GM19351 (cell line): Measurements from ENCODE around the gene IGLL5.

Experiments used
- ATAC-seq: cut with Tn5 transposase; IDR thresholded peaks from one replicate; pipeline ENCODE4 v1.9.1; 2021; ENCODE audit warnings: mild to moderate bottlenecking, moderate library complexity; ENCODE audit not compliant: unreplicated experiment

Gene IGLL5

DNA sequence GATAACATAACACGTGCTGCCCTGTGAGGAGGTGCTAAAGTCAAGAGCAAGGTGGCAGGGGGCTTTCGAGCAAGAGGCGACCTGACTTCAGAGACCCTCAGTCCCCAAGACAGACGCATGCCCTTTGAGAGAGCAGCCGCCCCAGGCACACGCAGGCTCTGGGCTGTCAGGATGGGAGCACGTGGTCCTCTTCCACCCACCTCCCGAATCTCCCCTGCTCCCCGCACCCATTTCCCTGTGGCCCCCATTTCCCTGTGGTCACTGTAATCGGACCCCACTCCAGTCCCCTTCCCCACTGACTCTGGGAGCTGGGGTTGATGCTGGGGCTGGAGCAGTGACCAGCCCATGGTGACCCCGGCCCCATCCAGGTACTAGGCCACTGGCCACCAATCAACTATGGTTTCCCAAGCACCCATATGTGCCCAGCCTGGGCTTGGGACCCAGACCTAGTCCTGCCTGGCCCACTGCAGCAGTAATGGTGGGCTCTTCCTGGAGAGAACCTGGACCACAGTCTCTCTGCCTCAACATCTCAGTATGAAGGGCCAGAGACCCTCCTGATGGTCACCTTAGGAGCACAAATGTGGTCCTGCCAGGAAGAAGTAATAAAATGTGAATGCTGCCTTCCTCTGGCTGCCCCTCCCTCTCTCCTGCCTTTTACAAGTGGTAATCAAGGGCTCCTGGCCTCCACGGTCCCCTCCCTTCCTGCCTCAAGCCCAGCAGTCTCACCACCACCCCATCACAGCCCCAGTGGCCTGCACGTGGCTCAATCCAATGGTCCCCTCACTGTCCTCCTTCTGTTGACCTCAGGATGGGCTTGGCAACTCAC is 39.0 kb downstream of the IGLL5 start:
- ATAC-seq = no peak

DNA sequence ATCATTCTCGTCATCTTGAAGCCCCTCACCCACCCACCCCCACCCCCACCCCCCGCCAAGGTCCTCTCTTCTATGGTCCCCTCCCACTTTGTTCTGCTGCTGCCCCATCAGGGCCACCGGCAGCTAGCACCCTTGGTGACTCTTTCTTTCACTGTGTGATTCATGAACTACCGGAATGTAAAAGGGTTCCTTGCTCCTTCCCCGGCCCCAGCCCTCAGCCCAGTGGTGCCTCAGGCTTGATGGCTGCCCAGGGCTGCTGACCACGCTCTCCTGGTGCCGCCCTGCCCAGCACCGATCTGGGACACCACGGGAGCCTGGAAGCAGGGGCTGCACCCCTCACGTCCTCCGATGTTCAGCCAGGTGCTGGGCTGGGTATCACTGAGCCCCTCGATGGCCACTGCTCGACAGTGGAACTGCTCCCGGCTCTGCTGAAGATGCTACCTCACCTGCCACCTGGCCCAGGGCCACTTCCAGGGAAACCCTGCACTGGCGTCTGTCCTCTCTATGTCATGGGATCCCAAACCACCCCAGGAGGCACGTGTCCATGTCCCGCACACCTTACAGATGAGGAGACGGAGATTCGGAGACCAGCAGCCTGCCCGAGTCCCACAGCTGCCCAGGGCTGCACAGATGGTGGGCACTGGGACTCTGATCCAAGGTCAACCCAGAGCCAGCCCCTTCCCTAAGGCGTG is 39.7 kb downstream of the IGLL5 start:
- no peak for ATAC-seq

DNA sequence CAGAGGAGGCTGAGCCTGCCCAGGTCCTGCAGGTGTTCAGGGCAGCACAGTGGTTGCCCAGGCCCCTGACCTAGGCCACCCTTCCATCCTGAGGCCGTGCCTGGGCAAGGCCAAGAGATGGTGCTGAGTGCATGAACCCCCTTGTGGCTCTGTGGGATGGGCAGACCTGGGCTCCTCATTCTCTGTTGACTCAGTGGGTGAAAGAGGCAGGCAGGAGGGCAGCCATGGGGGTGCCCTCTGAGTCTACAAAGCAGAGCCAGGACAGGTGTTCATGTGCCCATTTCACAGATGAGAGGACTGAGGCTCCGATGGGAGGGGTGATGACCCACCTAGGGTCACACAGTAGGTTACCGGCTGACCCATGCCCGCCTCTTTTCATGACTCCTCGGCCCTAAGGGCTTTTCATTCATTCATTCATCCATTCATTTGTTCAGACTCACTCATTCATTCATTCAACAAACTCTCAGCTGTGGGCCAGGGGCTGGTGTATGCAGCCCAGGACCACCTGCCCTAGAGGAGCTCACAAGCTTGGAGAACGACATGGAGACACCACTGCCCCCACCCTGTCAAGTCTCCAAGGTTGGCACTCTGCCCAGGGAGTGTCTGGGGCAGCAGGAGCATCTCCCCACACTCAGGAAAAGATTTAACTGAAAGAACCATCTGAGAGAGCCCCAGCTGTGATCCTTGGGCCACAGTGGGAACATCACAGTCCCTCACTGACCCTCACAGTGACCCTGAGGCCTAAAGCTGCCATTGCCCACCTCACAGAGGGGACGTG is 40.5 kb downstream of the IGLL5 start:
- ATAC-seq = no peak

DNA sequence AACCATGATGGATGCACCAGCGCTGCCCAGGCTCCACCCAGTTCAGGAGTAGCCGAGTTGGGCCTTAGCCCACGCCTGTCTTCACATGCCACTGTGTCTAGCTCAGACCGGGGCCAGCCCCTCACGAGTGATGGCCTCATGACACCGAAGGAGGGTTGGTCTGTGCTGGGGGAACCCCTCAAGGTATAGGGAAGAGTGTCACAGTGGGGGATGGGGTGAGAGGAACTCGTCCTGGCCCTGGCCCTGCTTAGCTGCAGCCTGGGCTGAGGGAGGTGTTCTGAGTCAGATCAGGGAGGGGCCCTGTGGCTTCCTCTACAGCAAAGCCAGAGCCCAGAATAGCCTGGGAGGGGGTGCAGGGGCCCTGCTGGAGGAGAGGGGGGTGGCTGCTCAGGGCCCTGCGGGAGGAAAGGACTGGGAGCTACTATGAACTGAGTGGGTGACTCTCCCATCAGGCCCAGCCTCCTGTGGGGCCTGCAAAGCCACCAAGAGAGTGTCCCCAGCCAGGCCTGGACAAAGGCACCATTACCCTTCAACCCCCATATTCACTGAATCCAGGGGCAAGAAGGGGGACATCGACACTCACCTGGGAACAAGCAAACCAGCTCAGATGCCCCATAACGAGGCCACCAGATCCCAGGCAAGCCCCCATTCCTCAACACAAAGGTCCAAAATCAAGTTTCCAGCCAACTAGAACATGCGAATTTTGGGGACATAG is 41.2 kb downstream of the IGLL5 start:
- peak; percentile 91 for ATAC-seq

DNA sequence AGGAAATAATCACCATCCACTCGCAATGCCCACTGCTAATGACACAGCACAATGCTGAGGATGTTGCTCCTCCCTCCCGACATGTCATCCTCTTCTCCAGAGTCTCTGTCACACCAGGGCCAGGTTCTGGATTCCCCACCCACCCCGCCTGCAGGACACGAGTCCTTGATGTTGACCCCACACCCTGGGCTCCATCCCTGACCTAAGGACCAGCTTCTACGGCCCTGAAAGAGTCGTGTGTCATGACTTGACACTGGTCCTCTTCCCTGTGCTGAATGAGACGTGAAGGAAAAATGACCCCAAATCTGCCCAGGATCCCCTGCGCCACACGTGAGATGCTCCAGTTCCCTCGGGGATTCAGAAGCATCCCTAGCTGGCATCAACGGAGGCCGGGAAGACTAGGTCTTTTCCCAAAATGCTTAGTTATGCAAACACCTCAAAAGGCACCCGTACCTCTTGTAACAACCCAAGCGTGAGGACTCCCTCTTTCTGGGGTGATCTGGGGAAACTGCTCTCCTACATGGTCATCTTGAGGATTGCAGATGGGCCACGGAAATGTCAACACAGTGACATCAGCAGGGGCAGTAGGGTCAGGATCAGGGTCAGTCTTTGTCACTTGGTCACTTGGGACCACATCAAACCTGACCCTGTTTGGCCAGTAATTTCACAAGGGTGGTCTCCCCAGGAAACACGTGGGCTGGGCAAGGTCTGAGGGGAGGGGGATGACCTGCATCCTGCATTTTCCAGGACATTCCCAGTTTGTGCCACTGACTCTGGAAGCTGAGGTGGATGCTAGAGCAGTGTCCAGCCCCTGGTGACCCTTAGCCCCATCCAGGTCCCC is 42.0 kb downstream of the IGLL5 start:
- no peak for ATAC-seq

DNA sequence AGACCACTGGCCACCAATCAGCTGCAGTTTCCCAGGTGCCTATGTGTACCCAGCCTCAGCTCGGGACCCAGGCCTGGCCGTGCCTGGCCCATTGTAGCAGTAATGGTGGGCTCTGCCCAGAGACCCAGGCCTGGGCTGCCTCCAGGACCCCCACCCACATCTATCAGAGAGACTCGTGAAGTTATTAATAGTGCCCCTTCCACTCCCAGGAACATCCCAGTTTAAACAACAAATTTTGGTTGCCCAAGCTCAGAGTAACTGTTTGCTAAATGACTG is 42.5 kb downstream of the IGLL5 start:
- no peak for ATAC-seq

DNA sequence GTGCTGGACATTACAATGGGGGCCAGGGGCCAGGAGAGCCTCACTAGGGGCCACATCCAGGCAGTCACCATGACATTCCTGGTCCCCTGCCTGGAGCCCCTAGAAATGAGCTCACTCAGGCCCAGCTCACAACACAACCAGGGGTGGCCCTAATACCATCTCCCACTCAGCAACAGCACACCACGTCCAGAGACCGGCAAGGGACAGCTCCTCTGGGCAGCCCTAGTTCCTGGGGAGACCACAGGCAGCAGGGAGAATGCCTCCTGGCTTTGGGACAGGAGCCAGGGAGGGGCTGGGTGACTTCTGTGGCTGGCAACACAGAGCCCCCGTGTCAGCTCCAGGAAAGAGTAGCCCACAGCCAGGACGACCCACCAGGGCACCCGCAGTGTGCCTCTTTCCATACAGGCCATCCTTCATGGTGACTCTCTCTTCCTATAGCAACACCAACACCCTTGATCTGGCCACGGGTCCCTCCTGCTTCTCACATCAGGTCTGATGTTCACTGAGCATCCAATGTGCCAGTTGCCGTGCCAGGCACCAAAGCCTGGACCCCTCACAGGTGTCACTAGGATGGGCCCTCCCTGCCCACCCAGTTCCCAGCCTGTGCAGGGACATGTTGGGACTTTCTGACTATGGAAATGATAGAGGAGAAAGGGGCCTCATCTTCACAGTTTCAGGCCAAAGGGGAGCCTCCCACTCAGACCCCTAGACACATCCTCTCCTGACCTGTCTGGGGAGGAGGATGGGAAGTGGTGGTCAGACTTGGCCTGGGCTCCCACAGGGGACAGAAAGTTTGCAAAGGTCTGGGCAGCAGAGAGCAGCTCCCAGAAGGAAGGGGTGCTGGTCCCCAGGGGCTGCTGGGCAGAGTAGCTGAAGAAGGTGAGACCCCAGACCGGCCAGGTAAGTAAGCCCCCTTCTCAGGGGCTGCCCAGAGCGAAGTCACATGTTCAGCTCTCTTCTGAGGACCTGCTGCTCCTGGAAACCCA is 43.2 kb downstream of the IGLL5 start:
- no peak for ATAC-seq

DNA sequence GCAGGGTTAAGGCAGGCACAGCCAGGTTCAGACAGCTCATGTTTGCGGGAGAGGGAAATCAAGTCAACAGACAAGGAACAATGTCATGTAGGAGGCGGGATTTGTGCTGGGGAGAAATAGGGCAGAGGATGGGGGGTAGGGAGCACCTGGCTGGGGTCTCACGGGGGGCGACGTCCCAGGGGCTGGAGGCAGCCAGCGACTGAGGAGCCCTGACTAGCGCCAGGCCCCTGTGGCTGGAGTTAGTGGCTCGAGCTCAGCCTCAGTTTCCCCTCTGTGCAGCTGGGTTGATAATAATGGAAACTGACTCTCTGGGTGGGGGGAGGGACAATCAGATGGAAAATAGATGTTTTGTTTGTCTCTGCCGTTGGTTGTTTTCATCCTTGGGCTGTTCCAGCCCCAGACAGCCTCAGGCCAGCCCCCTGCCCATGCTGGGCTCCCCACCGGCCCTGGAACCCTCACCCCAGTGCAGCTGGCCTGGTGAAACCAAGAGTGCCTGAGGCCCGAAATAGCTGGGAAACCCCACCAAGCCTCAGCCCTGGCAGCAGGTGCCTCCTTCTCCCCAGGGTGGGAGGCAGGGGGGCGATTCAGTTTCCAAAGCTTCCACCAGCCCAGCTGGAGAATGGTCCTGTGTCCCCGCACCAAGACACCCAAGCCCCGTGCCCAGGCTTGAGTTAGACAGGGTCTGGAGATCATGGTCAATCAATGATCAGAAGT is 44.1 kb downstream of the IGLL5 start:
- ATAC-seq = no peak

DNA sequence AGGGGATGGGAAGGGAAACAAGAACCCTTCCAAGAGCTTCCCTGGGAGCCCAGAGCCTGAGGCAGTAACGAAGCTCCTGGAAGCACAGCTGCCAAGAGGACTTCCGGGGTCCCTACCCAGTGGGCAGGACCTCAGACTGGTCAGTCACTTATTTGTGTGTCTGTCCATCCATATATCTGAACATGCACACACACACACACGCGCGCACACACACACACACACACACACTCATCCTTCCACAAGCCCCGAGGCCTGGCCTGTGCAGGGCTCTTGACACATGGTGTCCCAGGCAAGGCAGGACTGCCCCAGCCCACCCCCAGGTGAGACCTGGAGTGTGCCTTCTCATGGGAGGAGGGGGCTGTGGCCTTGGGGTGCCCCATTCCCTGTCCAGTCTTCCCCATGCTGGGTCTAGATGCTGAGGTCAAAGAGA is 44.9 kb downstream of the IGLL5 start:
- no peak for ATAC-seq

DNA sequence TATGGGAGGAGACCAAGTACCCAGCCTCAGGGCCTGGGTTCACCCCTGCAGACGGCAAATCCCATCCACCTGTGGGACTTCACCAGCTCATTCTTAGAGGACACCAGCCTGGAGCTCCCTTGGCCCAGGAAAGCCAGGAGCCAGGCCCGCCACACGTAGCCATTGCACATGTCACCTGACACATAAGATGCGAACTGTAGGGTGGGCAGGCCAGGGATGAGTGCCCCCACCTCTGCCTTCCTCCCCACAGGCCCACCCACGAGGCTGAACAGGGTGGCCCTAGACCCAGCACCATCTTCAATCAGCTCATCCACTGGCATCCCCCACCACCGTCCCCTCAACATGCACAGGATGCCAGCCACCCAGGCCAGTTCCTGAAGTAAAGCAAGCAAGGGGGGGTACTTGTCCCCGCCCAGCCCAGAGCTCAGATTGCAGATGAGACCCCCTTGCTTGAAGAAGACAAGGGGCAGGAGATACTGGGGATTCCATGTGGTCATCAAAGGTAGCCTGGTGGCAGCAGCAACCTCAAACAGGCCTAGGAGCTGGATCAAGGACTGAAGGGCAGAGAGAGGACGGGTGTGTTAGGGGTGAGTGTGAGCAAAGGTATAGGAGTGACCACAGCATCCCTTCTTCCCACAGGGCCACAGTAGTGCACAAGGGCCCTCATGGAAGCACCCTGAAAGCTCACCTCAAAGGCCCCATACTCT is 45.6 kb downstream of the IGLL5 start:
- ATAC-seq = no peak

DNA sequence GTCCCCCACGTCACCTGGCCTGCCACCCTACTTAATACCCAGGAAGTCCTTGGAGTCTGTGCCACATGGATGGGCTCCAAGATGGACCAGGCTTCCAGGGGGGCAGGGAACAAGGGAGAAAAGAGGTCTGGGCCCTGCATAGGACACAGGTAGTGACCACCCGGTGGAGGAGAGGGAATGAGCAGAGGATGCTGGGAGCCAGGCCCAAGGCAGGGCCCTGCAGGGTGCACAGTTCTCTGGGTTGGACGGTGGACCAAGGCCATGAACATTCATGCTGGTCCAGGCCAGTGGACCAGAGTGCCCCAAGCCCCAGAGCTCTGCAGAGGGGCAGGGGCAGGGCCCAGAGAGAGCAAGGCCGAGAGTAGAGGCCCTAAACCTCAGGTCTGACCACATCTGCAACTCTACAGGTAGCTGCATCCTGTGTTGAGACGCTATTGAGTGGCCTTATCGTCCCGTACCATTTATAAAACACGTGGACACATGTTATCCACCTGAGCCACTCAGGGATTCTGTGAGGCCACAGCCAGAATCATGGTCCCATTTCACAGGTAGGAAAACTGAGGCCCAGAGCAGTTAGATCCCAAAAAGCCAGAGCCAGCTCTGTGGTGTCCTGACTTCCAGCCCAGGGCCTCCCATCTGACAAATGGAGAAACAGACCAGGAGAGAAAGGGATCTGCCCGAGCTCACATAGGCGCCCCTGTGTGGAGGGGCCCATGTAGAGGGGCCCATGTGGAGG is 46.4 kb downstream of the IGLL5 start:
- no peak for ATAC-seq

DNA sequence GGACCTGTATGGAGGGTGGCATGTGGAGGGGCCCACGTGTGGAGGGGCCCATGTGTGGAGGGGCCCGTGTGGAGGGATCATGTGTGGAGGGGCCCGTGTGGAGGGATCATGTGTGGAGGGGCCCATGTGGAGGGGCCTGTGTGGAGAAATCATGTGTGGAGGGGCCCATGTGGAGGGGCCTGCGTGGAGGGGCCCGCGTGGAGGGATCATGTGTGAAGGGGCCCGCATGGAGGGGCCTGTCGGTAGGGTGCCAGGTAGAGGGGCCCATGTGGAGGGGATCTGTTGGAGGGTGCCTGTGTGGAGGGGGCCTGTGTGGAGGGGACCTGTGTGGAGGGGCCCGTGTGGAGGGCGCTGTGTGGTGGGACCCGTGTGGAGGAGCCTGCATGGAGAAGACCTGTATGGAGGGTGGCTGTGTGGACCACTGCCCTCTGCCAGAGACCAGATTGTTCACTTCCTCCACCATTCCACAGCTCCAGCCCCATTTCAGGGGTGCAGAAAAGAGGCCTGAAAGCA is 47.0 kb downstream of the IGLL5 start:
- no peak for ATAC-seq

DNA sequence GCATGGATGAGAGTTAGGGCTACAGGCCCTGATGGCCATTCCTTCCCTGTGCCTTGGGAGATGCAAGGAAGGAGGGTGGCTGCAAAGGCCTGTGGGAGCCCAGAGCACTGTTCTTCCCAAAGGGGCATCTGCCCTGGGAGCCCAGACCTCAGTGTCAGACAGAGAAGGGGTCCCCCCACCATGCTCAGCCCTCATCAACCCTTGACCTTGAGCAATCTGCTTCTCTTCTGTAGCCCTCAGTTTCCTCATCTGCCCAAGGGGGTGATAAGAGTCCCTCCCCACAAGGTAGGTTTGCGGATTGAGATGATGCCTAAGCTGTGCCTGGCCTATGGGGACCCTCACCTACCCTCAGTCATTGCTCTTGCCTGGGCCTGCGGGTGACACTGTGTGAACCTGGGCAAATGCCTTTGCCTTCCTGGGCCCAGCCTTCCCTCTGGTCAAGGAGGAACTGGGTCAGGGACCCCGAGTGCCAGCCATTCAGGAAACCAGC is 47.5 kb downstream of the IGLL5 start:
- ATAC-seq = peak; percentile 30

DNA sequence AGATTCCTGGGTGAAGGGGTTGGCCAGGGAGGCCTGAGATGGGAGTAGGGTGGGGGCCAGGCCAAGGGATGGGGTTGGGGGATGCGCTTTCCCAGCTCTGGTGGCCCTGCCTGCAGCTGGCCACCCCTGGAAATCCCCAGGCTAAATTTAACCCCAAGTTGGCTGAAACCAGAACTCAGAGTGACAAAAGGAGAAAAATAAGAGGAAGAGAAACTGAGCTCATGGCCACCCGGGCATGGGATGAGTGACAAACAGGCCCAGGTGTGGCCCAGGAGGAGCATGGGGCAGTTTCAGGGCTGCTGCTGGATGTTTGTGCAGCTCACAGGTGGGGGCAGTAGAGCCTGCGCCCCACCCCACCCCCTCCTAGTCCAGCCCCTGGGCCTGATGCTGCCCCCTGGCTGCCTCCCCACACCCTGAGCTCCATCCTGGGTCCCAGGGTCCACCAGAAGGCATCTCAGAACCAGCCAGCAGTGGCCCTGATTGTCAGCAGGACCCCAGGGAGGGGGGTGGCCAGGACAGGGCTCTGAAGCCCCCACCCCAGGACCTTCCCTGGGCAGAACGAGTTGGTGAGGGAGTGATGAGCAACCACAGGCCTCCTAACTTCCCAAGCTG is 48.0 kb downstream of the IGLL5 start:
- ATAC-seq = peak; percentile 82

DNA sequence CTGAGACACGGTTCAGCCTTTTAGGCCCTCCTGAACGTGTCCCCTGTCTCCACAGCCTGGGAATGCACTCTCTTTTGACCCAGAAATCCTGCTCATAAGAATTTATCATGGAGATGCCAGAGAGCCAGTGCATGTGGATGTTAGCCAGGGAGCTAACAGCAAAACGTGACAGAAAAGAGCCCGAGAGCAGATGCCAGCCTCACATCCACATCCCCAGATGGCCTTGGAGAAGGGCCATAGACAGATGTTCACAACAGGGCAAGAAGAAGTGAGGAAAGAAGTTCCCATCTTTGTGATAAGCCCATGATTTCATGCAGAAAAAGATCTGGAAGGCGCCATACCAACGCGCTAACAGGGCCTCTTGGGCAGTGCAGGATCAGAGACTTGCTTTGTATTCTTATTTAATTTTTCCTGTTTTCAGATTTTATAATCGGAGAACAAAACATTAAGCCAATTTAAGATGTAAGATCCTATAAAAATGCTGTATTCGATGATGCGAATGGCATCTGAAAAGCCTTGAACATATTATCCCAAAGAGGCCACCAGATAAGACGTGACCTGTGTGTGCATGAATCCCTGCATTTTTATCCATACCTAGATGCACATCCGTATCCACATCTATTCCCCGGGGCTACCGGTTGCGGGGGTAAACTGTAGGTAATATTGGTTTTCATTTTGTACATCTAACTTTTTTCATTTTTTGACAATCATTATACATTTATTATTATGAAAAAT is 48.7 kb downstream of the IGLL5 start:
- ATAC-seq = no peak
